Heart right ventricle (tissue), 16 donors: ENCODE data around the gene ADAMTSL2. TPM values are rescaled to one million over a fixed set of nuclear protein-coding genes. Genes with fewer than 3 reads are reported as not detected.
A peak's percentile ranks its signal among the peaks of the same experiment; 100 is the strongest.

Experiments
- ATAC-seq, 8 donors: fragments of 200-7000 bp; cut with Tn5 transposase; one replicate each; pipeline ENCODE4 v1.9.1; 2020; ENCODE audit warnings: mild to moderate bottlenecking in 8 of 8, moderate library complexity in 8 of 8, moderate number of reproducible peaks in 1 of 8
- DNase-seq, 2 donors: peaks; one replicate each; pipeline ENCODE4 v3.0.0-alpha.2; 2020
- H3K27ac ChIP-seq, 10 donors: fragments of 200-600 bp; sonication (generic) in 2 of 10; one replicate each; pipeline versions ENCODE4 v1.5.0 to v1.8.0; 2020 to 2022; ENCODE audit warnings: mild to moderate bottlenecking in 3 of 10
- H3K27me3 ChIP-seq, 7 donors: fragments of 200-600 bp; one replicate each; pipeline ENCODE4 v1.8.0; 2021 to 2022; ENCODE audit warnings: mild to moderate bottlenecking in 2 of 7
- H3K36me3 ChIP-seq, 9 donors: fragments of 200-600 bp; sonication (generic) in 1 of 9; one replicate each; pipeline versions ENCODE4 v1.5.0 to v1.8.0; 2020 to 2022; ENCODE audit warnings: mild to moderate bottlenecking in 2 of 9
- H3K4me1 ChIP-seq, 9 donors: fragments of 200-600 bp; sonication (generic) in 1 of 9; one replicate each; pipeline versions ENCODE4 v1.5.0 to v1.8.0; 2020 to 2022; ENCODE audit warnings: mild to moderate bottlenecking in 4 of 9
- H3K4me3 ChIP-seq, 10 donors: fragments of 200-600 bp; sonication (generic) in 2 of 10; one replicate each; pipeline versions ENCODE4 v1.5.0 to v1.8.0; 2020 to 2022; ENCODE audit warnings: mild to moderate bottlenecking in 7 of 10, moderate library complexity in 2 of 10
- H3K9me3 ChIP-seq, 11 donors: fragments of 200-600 bp in 10 of 11; sonication (generic) in 2 of 11; one replicate each; pipeline versions ENCODE4 v1.5.0 to v1.8.0; 2013 to 2022; ENCODE audit warnings: mild to moderate bottlenecking in 2 of 11, control low read depth in 1 of 11, moderate library complexity in 1 of 11
- WGBS, 2 donors: extraction: QIAGEN DNeasy Blood & Tissue Kit; methylation state at CpG; one replicate each; pipeline ENCODE4 v1.1.7; 2013; ENCODE audit warnings: inconsistent platforms in 1 of 2; 5-methylcytosine and 5-hydroxymethylcytosine counted together
- intact Hi-C, 10 donors: fragments of 100-400 bp; cut with DNase I; formaldehyde crosslinking; loops; one replicate each; pipeline versions ENCODE4 v1.11.1 to v1.14.2; 2022
- polyA plus RNA-seq, 2 donors: library from polyadenylated mRNA; stranded (reverse); fragments of 200-250 nt; gene quantifications; one replicate each; pipeline ENCODE4 v1.2.3, GENCODE V29; 2013
- total RNA-seq, 10 donors: library from RNA; stranded (reverse); fragmentation: NEBNext Ultra II Directional in 3 of 10; extraction: Animal tissue kit (Norgen Biotek cat#: 25700) in 3 of 10; gene quantifications; one replicate each; pipeline versions ENCODE4 v1.2.1 to v1.2.4, GENCODE V29; 2021 to 2023
- TF ChIP-seq, protein P1 (sequence below), 9 donors: fragments of 200-600 bp; sonication (generic) in 2 of 9; IDR thresholded peaks; one replicate each; pipeline versions ENCODE4 v1.5.0 to v1.8.0; 2021 to 2022; ENCODE audit warnings: antibody characterized with exemption in 9 of 9, mild to moderate bottlenecking in 5 of 9, moderate library complexity in 1 of 9
- donor health status: Arrhythmogenic right ventricular cardiomyopathy.
- donor health status: ischemic (EF 13 %, LVEDD 7.1; RV severe dilation, severe dysfunction).
- donor health status: healthy with polysubstance abuse.
- donor health status: DM: no; HTN: yes; CAD: no.
- donor health status: DM: no; HTN: no; CAD: no.
- donor health status: ischemic (EF 25% LVEDD 6.9; RV normal size, moderate dysfunction).
- donor health status: ischemic (EF 25% LVEDD 5.7; RV mildly dilated, moderate dysfunction).
- donor health status: healthy.
- donor health status: DM: yes; HTN: yes; CAD: no.
- donor health status: Ischemic cardiomyopathy.
- donor health status: ischemic (EF 35%, LVEDD 5.7; RV mildly dilated, moderate dysfunction).
- donor health status: nonischemic (EF 11% LVEDD 7.7; RV severe dilation, severe dysfunction).
- donor health status: DM: yes; HTN: yes; CAD: no.
- donor health status: PGD.
- donor health status: ischemic (EF 29% LVEDD 5.4; RV normal size, mild dysfunction).
- donor health status: nonischemic (EF 23%, LVEDD 6.1; RV moderate dilation, normal function).

Gene ADAMTSL2
- total and polyA plus RNA-seq, 12 donors: 2.0 to 9.1 (median 4.5) TPM

- Histone ChIP-seq H3K27ac (peak overlapping the region in 1 of 10 donors; percentile 22), H3K4me3 (no peak overlapping the region), H3K36me3 (no peaks in the 10 kb centered on the region), H3K9me3 (no peaks in the 10 kb centered on the region), H3K27me3 (peaks cover 0 to 45% (median 16%) of the 10 kb centered on the region in 7 donors), H3K4me1 (peaks cover 2 to 53% (median 25%) of the 10 kb centered on the region in 9 donors)
- DNase-seq (no peak), ATAC-seq (no peak)
- TF ChIP-seq, protein P1, sequence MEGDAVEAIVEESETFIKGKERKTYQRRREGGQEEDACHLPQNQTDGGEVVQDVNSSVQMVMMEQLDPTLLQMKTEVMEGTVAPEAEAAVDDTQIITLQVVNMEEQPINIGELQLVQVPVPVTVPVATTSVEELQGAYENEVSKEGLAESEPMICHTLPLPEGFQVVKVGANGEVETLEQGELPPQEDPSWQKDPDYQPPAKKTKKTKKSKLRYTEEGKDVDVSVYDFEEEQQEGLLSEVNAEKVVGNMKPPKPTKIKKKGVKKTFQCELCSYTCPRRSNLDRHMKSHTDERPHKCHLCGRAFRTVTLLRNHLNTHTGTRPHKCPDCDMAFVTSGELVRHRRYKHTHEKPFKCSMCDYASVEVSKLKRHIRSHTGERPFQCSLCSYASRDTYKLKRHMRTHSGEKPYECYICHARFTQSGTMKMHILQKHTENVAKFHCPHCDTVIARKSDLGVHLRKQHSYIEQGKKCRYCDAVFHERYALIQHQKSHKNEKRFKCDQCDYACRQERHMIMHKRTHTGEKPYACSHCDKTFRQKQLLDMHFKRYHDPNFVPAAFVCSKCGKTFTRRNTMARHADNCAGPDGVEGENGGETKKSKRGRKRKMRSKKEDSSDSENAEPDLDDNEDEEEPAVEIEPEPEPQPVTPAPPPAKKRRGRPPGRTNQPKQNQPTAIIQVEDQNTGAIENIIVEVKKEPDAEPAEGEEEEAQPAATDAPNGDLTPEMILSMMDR (IDR thresholded peaks at IDR 0.05): no peak
- intact Hi-C loops: loop anchor here in 1 of 10 donors (5.0 kb wide), 1 partner anchor 40 kb away; no protein-coding TSS in a partner anchor
- 59 to 70% methylated on average over 3 of the region's 3 CpGs for WGBS, 2 donors
Observed at GRCh38 chr9:133577737-133578112, 43.2 kb downstream of the ADAMTSL2 start.

DNA sequence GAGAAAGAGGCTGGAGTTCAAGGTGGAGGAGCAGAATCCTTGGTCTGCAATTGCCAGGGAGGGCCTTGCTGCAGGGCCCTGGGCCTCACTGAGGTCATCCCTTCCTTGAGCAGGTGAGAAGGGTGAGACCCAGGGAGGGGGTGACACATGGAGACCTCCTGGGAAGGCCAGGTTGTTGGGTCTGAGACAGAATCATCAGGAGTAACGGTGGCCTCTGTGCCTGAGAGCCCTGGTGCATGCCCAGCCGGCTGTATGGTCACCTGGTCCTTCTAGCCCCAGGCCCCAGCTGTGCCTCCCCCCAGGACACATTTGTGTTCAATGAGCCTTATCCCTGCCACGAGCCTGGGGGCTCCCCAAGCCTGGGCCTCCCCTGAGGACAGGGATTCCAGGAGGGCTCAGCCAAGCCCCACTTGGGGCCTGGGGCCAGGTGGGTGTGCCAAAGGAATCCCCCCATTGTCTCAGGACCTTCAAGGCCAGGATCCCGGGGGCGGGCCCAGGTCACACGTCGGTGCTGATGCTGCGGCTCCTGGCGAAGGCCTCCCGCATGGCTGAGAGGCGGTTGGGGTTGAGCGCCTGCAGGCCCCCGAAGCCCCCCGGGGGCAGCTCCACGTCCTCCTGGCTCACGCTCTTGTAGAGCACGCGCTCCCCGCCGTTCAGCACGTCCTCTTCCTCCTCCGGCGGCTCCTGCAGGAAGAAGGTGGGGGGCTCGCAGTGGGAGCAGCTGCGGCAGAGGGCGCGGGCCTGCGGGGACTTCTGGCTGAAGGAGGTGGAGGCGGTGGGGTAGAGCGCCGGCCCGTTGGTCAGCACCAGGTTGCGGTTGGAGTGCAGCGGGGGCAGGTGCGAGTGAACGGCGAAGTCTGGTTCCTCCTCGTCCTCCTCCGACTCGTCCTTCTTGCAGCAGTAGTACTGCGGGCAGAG lies 44.3 kb downstream of the ADAMTSL2 start:
- intact Hi-C loops: loop anchor here in 1 of 10 donors (5.0 kb wide), 1 partner anchor 41 kb away; no protein-coding TSS in a partner anchor

DNA sequence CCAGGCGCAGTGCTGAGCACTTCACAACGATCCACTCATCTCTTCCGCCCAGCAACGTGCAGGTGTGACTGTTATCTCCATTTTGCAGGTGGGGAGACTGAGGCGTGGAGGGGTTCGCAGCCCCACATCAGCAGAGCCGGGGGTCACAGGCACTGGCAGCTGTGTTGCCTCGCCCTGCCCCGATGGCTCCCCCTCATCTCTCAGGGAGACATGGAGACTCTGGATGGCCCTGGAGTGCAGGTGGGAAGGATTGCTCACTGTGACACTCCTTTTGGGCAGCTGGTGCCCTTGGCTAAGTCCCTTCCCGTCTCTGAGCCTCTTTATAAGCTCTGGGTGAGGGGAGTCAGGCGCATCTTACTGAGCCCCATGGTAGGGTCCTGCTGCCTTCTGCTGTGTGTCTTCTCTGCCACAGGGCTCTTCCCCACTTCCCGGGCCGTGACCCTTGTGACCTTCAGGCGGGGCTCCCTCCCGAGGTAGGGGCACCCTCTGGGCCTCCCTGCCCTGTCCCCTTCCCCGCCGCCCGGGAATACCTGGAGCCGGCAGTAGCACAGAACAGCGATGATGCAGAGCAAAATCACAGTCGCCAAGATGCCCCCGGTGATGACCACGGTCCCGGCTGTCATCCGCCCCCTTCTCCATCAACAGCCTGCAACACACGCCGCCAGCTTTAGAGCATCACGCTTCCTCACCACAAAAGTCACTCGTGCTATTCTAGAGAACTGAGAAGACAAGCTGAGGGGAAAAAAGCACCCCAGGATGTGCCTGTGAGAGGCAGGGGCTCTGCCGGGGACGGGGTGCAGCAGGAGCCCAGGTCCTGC lies 45.3 kb downstream of the ADAMTSL2 start:
- no peaks in the 10 kb centered on the region for H3K36me3 ChIP-seq
- no peak for ATAC-seq
- no peaks in the 10 kb centered on the region for H3K9me3 ChIP-seq
- TF ChIP-seq, protein P1 (IDR thresholded peaks at IDR 0.05): no peak
- intact Hi-C loops: loop anchor here in 3 of 10 donors (5.0 to 10.0 kb wide), 3 partner anchors 43 to 135 kb away; partner anchors contain the start of gene ADAMTSL2 (in 2 of the 3)
- H3K27me3 ChIP-seq: peaks cover 0 to 50% (median 20%) of the 10 kb centered on the region in 7 donors
- peaks cover 6 to 66% (median 34%) of the 10 kb centered on the region in 9 donors for H3K4me1 ChIP-seq
- no peak overlapping the region for H3K4me3 ChIP-seq
- no peak for DNase-seq
- 78 to 82% methylated on average over 31 of the region's 31 CpGs for WGBS, 2 donors
- H3K27ac ChIP-seq: no peak overlapping the region

More for the DNA sequence above, 44.3 kb downstream of the ADAMTSL2 start:
- H3K4me1 ChIP-seq: peaks cover 6 to 56% (median 28%) of the 10 kb centered on the region in 9 donors
- peaks cover 0 to 44% (median 16%) of the 10 kb centered on the region in 7 donors for H3K27me3 ChIP-seq
- ATAC-seq: no peak
- TF ChIP-seq, protein P1 (IDR thresholded peaks at IDR 0.05): no peak
- H3K36me3 ChIP-seq: no peaks in the 10 kb centered on the region
- no peak overlapping the region for H3K4me3 ChIP-seq
- no peak for DNase-seq
- no peak overlapping the region for H3K27ac ChIP-seq
- H3K9me3 ChIP-seq: no peaks in the 10 kb centered on the region
- 50 to 55% methylated on average over 41 of the region's 41 CpGs for WGBS, 2 donors

- Histone ChIP-seq H3K4me1 (peaks cover 6 to 72% (median 40%) of the 10 kb centered on the region in 9 donors), H3K27ac (no peak overlapping the region), H3K36me3 (no peaks in the 10 kb centered on the region), H3K9me3 (no peaks in the 10 kb centered on the region), H3K4me3 (no peak overlapping the region), H3K27me3 (peaks cover 0 to 55% (median 26%) of the 10 kb centered on the region in 7 donors)
- TF ChIP-seq, protein P1 (IDR thresholded peaks at IDR 0.05): no peak
- intact Hi-C loops: loop anchor here in 3 of 10 donors (5.0 to 10.0 kb wide), 2 partner anchors 48 to 134 kb away; partner anchors contain the start of gene ADAMTSL2 (in 2 of the 3)
- ATAC-seq: no peak
- 77 to 81% methylated on average over 6 of the region's 6 CpGs for WGBS, 2 donors
- no peak for DNase-seq
Observed at GRCh38 chr9:133580419-133580738, 45.9 kb downstream of the ADAMTSL2 start.
